PFSK-1 (cell line): ENCODE data around the gene INTS3.

Experiments
- FOXP2 ChIP-seq: optimal IDR thresholded peaks from 2 replicates; pipeline ENCODE3; 2011; ENCODE audit warnings: borderline replicate concordance, control low read depth, inconsistent platforms; ENCODE audit not compliant: insufficient read depth; ENCODE audit errors: extremely low read length, extremely low read depth
- POLR2AphosphoS5 ChIP-seq: IDR thresholded peaks from 2 replicates; pipeline ENCODE4 v1.6.1; 2012; ENCODE audit warnings: low read depth, mild to moderate bottlenecking, control low read depth, low read length, moderate library complexity
- REST ChIP-seq, 2 experiments: IDR thresholded peaks; 2 replicates each; pipeline versions ENCODE4 v1.6.1 to v1.8.0; 2011 to 2012; ENCODE audit warnings: low read depth in 2 of 2, low read length in 2 of 2, control low read depth in 1 of 2, inconsistent platforms in 1 of 2, mild to moderate bottlenecking in 1 of 2, moderate library complexity in 1 of 2; ENCODE audit not compliant: insufficient read depth in 1 of 2
- SIN3A ChIP-seq: IDR thresholded peaks from 2 replicates; pipeline ENCODE4 v1.6.1; 2012; ENCODE audit warnings: mild to moderate bottlenecking, low read length, moderate library complexity, borderline replicate concordance; ENCODE audit not compliant: insufficient read depth
- TAF1 ChIP-seq: IDR thresholded peaks from 2 replicates; pipeline ENCODE4 v1.6.1; 2012; ENCODE audit warnings: low read length, control low read depth, borderline replicate concordance; ENCODE audit not compliant: insufficient read depth

- TF ChIP-seq SIN3A (no peak), POLR2AphosphoS5 (no peak), FOXP2 (no peak), REST (IDR thresholded peaks at IDR 0.05; ENCODE audit: insufficient read depth in 1 of 2, low read depth in 2 of 2, low read length in 2 of 2) (no peak), TAF1 (no peak)
Measured at GRCh38 chr1:153778824-153779519, 51.1 kb downstream of the INTS3 start.
